ENCODE data around the gene CDH11. TPM values are rescaled to one million over a fixed set of nuclear protein-coding genes. Genes with fewer than 3 reads are reported as not detected.

CDH11 gene
- total and polyA plus RNA-seq, 7 experiments from 2014 or later, result not detected

DNA sequence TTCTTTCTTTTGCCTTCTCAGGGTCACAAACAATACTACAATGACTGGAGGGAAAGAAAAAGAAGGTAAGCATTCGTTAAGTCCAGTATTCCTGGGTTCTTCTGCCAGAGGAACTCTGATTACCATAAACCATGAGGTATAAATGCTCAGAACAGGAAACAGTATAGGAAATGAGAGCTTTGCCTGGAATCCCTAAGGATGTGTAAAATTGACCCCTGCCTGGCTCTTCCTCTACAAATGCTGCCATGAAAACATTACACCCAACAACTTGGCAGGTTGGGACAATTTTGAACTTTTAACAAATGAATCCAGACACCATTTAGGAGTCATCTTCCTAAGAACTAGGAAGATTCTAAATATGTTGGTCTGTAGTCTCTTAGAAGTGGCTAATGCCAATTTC, 173.8 kb downstream of the CDH11 start:
- H3K9me3 ChIP-seq (ENCODE audit: control insufficient read depth in 2 of 3, low read length in 3 of 3), result no peaks in the 10 kb centered on the region
- ChIA-PET POLR2A (no interaction called here), CTCF (no interaction called here)
- Mint-ChIP-seq H3K27me3 (no peaks in the 10 kb centered on the region), H3K9me3 (peaks cover 0 to 38% (median 15%) of the 10 kb centered on the region in 11 donors), H3K4me3 (no peak overlapping the region), H3K4me1 (no peaks in the 10 kb centered on the region), H3K36me3 (peaks cover 0 to 4% (median 0%) of the 10 kb centered on the region in 5 donors), H3K27ac (no peak overlapping the region)
- ATAC-seq (no peak), DNase-seq (no peak)
- intact Hi-C loops (cut with micrococcal nuclease), result no loop called here
- no peak overlapping the region for H3K27ac ChIP-seq (ENCODE audit: low read depth, low read length)
- no peak overlapping the region for H3K4me3 ChIP-seq (ENCODE audit: low read length)
- H3K4me1 ChIP-seq (ENCODE audit: control insufficient read depth in 2 of 2, insufficient read depth in 2 of 2, low read length in 2 of 2), result no peaks in the 10 kb centered on the region
- H3K36me3 ChIP-seq (ENCODE audit: control insufficient read depth in 2 of 3, insufficient read depth in 3 of 3, low read length in 3 of 3), result no peaks in the 10 kb centered on the region
- H3K27me3 ChIP-seq (ENCODE audit: control insufficient read depth in 2 of 2, insufficient read depth in 2 of 2, low read length in 2 of 2), result no peaks in the 10 kb centered on the region

DNA sequence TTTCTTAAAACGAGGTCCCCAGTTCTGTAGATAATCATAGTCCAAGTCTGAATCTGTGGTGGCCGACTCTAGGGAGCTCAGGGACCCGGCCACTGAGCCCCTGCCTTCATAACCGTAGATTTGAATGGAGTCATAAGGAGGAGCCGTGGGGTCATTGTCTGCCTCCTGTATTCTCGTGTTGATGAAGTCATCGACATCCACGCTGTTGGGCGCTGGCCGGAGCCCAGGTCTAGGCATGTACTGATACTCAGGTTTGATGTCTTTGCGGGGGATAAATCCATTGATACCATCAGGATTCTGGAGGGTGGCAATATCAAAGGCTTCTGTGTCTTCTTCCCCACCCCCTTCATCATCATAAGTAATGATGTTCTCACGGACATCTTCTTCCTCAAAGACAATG, 174.2 kb downstream of the CDH11 start:
- H3K27ac Mint-ChIP-seq, result no peak overlapping the region
- H3K27me3 ChIP-seq (ENCODE audit: control insufficient read depth in 2 of 2, insufficient read depth in 2 of 2, low read length in 2 of 2), result no peaks in the 10 kb centered on the region
- H3K9me3 ChIP-seq (ENCODE audit: control insufficient read depth in 2 of 3, low read length in 3 of 3), result no peaks in the 10 kb centered on the region
- intact Hi-C loops (cut with micrococcal nuclease), result no loop called here
- ATAC-seq, result no peak
- no peak overlapping the region for H3K27ac ChIP-seq (ENCODE audit: low read depth, low read length)
- ChIA-PET CTCF (no interaction called here), POLR2A (no interaction called here)
- H3K4me3 Mint-ChIP-seq, result no peak overlapping the region
- no peaks in the 10 kb centered on the region for H3K27me3 Mint-ChIP-seq
- H3K4me1 Mint-ChIP-seq, result no peaks in the 10 kb centered on the region
- H3K4me1 ChIP-seq (ENCODE audit: control insufficient read depth in 2 of 2, insufficient read depth in 2 of 2, low read length in 2 of 2), result no peaks in the 10 kb centered on the region
- no peak for DNase-seq
- peaks cover 0 to 4% (median 0%) of the 10 kb centered on the region in 5 donors for H3K36me3 Mint-ChIP-seq
- peaks cover 0 to 37% (median 15%) of the 10 kb centered on the region in 11 donors for H3K9me3 Mint-ChIP-seq
- H3K36me3 ChIP-seq (ENCODE audit: control insufficient read depth in 2 of 3, insufficient read depth in 3 of 3, low read length in 3 of 3), result no peaks in the 10 kb centered on the region
- no peak overlapping the region for H3K4me3 ChIP-seq (ENCODE audit: low read length)

DNA sequence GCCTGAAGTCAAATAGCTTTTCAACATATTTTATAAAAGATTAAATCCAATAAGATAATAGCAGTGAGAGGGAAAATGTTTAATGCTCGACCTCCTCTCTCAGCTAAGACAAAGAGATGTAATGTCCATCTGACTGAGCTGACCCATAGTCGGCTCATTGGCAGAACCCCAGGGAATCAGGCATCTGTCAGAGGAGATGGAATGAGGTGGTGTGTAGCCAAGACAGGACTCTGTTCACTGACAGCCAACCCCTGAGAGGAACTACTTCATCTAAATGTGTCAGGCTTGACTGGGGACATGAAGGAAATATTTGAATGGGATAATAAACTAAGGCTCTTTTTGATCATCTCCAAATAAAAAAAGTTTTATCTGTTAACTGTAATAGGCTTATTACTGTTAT, 188.0 kb downstream of the CDH11 start:
- no peaks in the 10 kb centered on the region for H3K4me1 ChIP-seq (ENCODE audit: control insufficient read depth in 2 of 2, insufficient read depth in 2 of 2, low read length in 2 of 2)
- intact Hi-C loops (cut with micrococcal nuclease), result no loop called here
- Mint-ChIP-seq H3K36me3 (no peaks in the 10 kb centered on the region), H3K4me3 (no peak overlapping the region), H3K27me3 (no peaks in the 10 kb centered on the region), H3K4me1 (no peaks in the 10 kb centered on the region), H3K9me3 (peaks cover 0 to 18% (median 9%) of the 10 kb centered on the region in 11 donors), H3K27ac (no peak overlapping the region)
- H3K9me3 ChIP-seq (ENCODE audit: control insufficient read depth in 2 of 3, low read length in 3 of 3), result no peaks in the 10 kb centered on the region
- no peaks in the 10 kb centered on the region for H3K36me3 ChIP-seq (ENCODE audit: control insufficient read depth in 2 of 3, insufficient read depth in 3 of 3, low read length in 3 of 3)
- POLR2A ChIA-PET, result no interaction called here
- CTCF ChIA-PET, result no interaction called here
- ATAC-seq, result no peak
- H3K4me3 ChIP-seq (ENCODE audit: low read length), result no peak overlapping the region
- no peak overlapping the region for H3K27ac ChIP-seq (ENCODE audit: low read depth, low read length)
- H3K27me3 ChIP-seq (ENCODE audit: control insufficient read depth in 2 of 2, insufficient read depth in 2 of 2, low read length in 2 of 2), result no peaks in the 10 kb centered on the region
- no peak for DNase-seq

DNA sequence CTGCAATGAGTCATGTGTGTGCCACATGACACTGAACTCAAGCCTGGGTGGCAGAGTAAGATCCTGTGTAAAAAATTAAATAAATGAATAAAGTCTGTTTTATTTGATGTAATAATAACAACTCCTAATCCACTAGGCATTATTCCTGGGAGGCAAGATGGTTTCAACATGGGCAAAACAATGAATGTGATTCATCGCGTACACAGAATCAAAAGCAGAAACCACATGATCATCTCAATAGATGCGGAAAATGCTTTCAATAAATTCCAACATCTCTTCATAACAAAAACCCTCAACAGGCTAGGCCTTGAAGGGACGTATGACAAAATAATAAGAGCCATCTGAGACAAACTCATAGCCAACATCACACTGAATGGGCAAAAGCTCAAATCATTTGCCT, 195.4 kb downstream of the CDH11 start:
- Histone ChIP-seq H3K4me3 (ENCODE audit: low read length) (no peak overlapping the region), H3K27ac (ENCODE audit: low read depth, low read length) (no peak overlapping the region), H3K36me3 (ENCODE audit: control insufficient read depth in 2 of 3, insufficient read depth in 3 of 3, low read length in 3 of 3) (no peaks in the 10 kb centered on the region), H3K9me3 (ENCODE audit: control insufficient read depth in 2 of 3, low read length in 3 of 3) (no peaks in the 10 kb centered on the region), H3K27me3 (ENCODE audit: control insufficient read depth in 2 of 2, insufficient read depth in 2 of 2, low read length in 2 of 2) (no peaks in the 10 kb centered on the region), H3K4me1 (ENCODE audit: control insufficient read depth in 2 of 2, insufficient read depth in 2 of 2, low read length in 2 of 2) (no peaks in the 10 kb centered on the region)
- Mint-ChIP-seq H3K27me3 (no peaks in the 10 kb centered on the region), H3K4me1 (no peaks in the 10 kb centered on the region), H3K4me3 (no peak overlapping the region), H3K27ac (no peak overlapping the region), H3K36me3 (no peaks in the 10 kb centered on the region), H3K9me3 (peaks cover 11 to 35% (median 16%) of the 10 kb centered on the region in 11 donors)
- no peak for ATAC-seq
- intact Hi-C loops (cut with micrococcal nuclease), result no loop called here
- no peak for DNase-seq
- CTCF ChIA-PET, result no interaction called here
- POLR2A ChIA-PET, result no interaction called here

DNA sequence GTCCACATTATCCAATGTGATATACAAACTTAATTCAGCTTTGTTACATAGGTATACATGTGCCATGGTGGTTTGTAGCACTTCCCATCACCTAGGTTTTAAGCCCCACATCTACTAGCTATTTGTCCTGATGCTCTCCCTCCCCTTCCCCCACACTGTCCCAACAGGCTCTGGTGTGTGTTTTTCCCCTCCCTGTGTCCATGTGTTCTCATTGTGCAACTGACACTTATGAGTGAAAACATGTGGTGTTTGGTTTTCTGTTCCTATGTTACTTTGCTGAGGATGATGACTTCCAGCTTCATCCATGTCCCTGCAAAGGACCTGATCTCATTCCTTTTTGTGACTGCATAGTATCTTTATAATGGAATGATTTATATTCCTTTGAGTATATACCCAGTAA, 196.7 kb downstream of the CDH11 start:
- POLR2A ChIA-PET, result no interaction called here
- H3K4me1 ChIP-seq (ENCODE audit: control insufficient read depth in 2 of 2, insufficient read depth in 2 of 2, low read length in 2 of 2), result no peaks in the 10 kb centered on the region
- ATAC-seq (no peak), DNase-seq (no peak)
- CTCF ChIA-PET, result interaction anchor here (0.6 kb wide), 1 partner anchor 22 kb away, joined by 3 read pairs; no protein-coding TSS in a partner anchor
- no peak overlapping the region for H3K27ac ChIP-seq (ENCODE audit: low read depth, low read length)
- Mint-ChIP-seq H3K27ac (no peak overlapping the region), H3K4me3 (no peak overlapping the region), H3K27me3 (no peaks in the 10 kb centered on the region), H3K36me3 (no peaks in the 10 kb centered on the region), H3K4me1 (no peaks in the 10 kb centered on the region), H3K9me3 (peaks cover 11 to 44% (median 21%) of the 10 kb centered on the region in 11 donors)
- intact Hi-C loops (cut with micrococcal nuclease), result no loop called here
- H3K9me3 ChIP-seq (ENCODE audit: control insufficient read depth in 2 of 3, low read length in 3 of 3), result no peaks in the 10 kb centered on the region
- H3K36me3 ChIP-seq (ENCODE audit: control insufficient read depth in 2 of 3, insufficient read depth in 3 of 3, low read length in 3 of 3), result no peaks in the 10 kb centered on the region
- no peak overlapping the region for H3K4me3 ChIP-seq (ENCODE audit: low read length)
- no peaks in the 10 kb centered on the region for H3K27me3 ChIP-seq (ENCODE audit: control insufficient read depth in 2 of 2, insufficient read depth in 2 of 2, low read length in 2 of 2)

DNA sequence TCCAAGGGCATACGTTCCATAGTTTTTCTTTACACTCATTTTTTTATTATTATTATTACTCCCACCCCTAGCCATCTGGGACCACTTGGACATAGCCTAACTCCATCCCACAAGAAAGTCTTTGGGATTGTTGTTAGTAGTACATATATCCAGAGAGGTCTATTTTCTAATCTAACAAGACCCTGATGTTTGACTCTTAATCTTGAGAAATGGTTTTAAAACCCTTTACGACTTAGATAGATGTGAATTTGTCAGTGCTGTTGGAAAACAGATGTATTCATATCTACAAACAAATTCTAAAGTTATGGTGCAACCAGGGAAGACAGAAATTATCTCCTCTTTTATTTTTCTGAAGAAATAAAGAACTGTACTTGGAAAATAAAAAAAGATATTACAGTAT, 197.8 kb downstream of the CDH11 start:
- DNase-seq (no peak), ATAC-seq (no peak)
- no peak overlapping the region for H3K4me3 ChIP-seq (ENCODE audit: low read length)
- CTCF ChIA-PET, result no interaction called here
- no peaks in the 10 kb centered on the region for H3K4me1 ChIP-seq (ENCODE audit: control insufficient read depth in 2 of 2, insufficient read depth in 2 of 2, low read length in 2 of 2)
- H3K9me3 ChIP-seq (ENCODE audit: control insufficient read depth in 2 of 3, low read length in 3 of 3), result no peaks in the 10 kb centered on the region
- no peaks in the 10 kb centered on the region for H3K36me3 ChIP-seq (ENCODE audit: control insufficient read depth in 2 of 3, insufficient read depth in 3 of 3, low read length in 3 of 3)
- intact Hi-C loops (cut with micrococcal nuclease), result no loop called here
- Mint-ChIP-seq H3K4me1 (no peaks in the 10 kb centered on the region), H3K27ac (no peak overlapping the region), H3K9me3 (peaks cover 12 to 46% (median 15%) of the 10 kb centered on the region in 11 donors), H3K27me3 (no peaks in the 10 kb centered on the region), H3K4me3 (no peak overlapping the region), H3K36me3 (no peaks in the 10 kb centered on the region)
- POLR2A ChIA-PET, result interaction anchor here (0.6 kb wide), 1 partner anchor 1849 kb away, joined by 3 read pairs; no protein-coding TSS in a partner anchor
- H3K27ac ChIP-seq (ENCODE audit: low read depth, low read length), result no peak overlapping the region
- no peaks in the 10 kb centered on the region for H3K27me3 ChIP-seq (ENCODE audit: control insufficient read depth in 2 of 2, insufficient read depth in 2 of 2, low read length in 2 of 2)

DNA sequence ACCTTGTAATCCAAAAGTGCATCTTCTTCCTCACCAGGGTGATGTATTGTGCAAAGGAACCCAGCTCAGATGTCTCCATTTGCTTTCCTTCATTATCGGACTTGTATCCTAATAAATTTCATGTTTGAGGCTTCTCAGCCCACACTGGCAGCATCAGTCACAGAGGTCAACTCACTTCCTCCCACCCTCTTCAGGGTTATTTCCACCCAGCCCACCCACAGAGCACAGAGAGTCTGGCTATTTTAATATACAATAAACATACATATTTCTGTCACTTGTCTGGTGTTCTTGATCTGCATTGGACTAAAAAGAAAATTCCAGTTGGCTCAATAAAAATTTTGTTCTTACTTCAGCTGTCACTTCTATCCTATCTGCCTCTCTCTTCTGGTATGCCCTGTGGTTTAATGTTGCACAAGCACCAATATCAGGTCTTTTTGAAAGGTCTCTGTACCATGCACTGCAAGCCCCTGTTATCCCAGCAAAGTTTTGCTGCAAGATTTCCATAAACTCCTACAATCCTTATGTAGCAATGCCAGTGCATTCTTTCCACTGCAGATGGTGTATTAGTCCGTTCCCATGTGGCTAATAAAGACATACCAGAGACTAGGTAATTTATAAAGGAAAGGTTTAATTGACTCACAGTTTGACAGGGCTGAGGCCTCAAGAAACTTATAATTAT, 201.8 kb downstream of the CDH11 start:
- Mint-ChIP-seq H3K4me1 (no peaks in the 10 kb centered on the region), H3K4me3 (no peak overlapping the region), H3K27me3 (no peaks in the 10 kb centered on the region), H3K27ac (no peak overlapping the region), H3K9me3 (peaks cover 6 to 37% (median 13%) of the 10 kb centered on the region in 11 donors), H3K36me3 (no peaks in the 10 kb centered on the region)
- CTCF ChIA-PET, result no interaction called here
- H3K9me3 ChIP-seq (ENCODE audit: control insufficient read depth in 2 of 3, low read length in 3 of 3), result no peaks in the 10 kb centered on the region
- no peaks in the 10 kb centered on the region for H3K27me3 ChIP-seq (ENCODE audit: control insufficient read depth in 2 of 2, insufficient read depth in 2 of 2, low read length in 2 of 2)
- no peaks in the 10 kb centered on the region for H3K4me1 ChIP-seq (ENCODE audit: control insufficient read depth in 2 of 2, insufficient read depth in 2 of 2, low read length in 2 of 2)
- H3K4me3 ChIP-seq (ENCODE audit: low read length), result no peak overlapping the region
- POLR2A ChIA-PET, result no interaction called here
- no peak overlapping the region for H3K27ac ChIP-seq (ENCODE audit: low read depth, low read length)
- intact Hi-C loops (cut with micrococcal nuclease), result no loop called here
- ATAC-seq (no peak), DNase-seq (no peak)
- no peaks in the 10 kb centered on the region for H3K36me3 ChIP-seq (ENCODE audit: control insufficient read depth in 2 of 3, insufficient read depth in 3 of 3, low read length in 3 of 3)
